Peyer's patch (tissue), 4 donors: ENCODE results near the gene SPESP1.

ENCODE experiments used
- POLR2A ChIP-seq, 2 donors: fragments of 450-650 bp; IDR thresholded peaks; one replicate each; pipeline ENCODE4 v1.5.1; 2017; ENCODE audit warnings: antibody characterized with exemption in 2 of 2, mild to moderate bottlenecking in 2 of 2, moderate library complexity in 2 of 2
- TF ChIP-seq, protein P1 (sequence below), 6 experiments: fragments of 450-650 bp in 4 of 6; fragments of 200-600 bp in 2 of 6; sonication (generic) in 1 of 6; IDR thresholded peaks; one replicate each; pipeline ENCODE4 v1.5.1; 2017 to 2019; ENCODE audit warnings: antibody characterized with exemption in 6 of 6, mild to moderate bottlenecking in 3 of 6, moderate library complexity in 1 of 6

DNA sequence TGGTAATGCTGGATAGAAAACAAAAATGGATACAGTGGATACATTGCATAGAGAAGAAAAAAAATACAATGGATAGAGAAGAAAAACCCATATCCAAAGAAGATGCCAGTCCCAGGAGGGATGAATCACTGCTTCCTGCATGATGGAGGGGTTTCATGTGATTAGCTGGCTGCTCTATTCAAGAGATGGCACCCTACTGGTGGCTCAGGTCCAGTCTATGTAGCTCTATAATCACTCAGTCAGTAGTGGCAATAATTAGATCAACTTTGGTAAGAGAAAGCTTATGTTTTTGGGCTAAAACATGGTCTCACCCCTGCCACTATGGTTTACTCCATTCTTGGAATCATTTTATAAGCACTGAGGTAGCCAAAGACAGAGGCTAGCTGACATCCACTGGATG, 50.5 kb downstream of the SPESP1 start:
- TF ChIP-seq, protein P1, sequence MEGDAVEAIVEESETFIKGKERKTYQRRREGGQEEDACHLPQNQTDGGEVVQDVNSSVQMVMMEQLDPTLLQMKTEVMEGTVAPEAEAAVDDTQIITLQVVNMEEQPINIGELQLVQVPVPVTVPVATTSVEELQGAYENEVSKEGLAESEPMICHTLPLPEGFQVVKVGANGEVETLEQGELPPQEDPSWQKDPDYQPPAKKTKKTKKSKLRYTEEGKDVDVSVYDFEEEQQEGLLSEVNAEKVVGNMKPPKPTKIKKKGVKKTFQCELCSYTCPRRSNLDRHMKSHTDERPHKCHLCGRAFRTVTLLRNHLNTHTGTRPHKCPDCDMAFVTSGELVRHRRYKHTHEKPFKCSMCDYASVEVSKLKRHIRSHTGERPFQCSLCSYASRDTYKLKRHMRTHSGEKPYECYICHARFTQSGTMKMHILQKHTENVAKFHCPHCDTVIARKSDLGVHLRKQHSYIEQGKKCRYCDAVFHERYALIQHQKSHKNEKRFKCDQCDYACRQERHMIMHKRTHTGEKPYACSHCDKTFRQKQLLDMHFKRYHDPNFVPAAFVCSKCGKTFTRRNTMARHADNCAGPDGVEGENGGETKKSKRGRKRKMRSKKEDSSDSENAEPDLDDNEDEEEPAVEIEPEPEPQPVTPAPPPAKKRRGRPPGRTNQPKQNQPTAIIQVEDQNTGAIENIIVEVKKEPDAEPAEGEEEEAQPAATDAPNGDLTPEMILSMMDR (IDR thresholded peaks at IDR 0.05) = no peak
- TF ChIP-seq POLR2A (IDR thresholded peaks at IDR 0.05) = no peak
